Activated CD4-positive, alpha-beta T cell treated with anti-CD3 and anti-CD28 coated beads, Interleukin-2, amount 10 ng/mL, durations not matched to agents 7 days and 5 days (primary cell): ENCODE data around the gene RAD51. TPM values are rescaled to one million over a fixed set of nuclear protein-coding genes. Genes with fewer than 3 reads are reported as not detected.

Experiments
- CTCF ChIA-PET: fragments of 350-600 bp; sonication (Branson Sonifier 250); formaldehyde crosslinking; loops from one replicate; lab custom pipeline; 2021; ENCODE audit warnings: antibody characterized with exemption; lab: Charles Lee
- POLR2A ChIA-PET: fragments of 350-600 bp; sonication (Branson Sonifier 250); formaldehyde crosslinking; loops from one replicate; lab custom pipeline; 2021; ENCODE audit warnings: antibody characterized with exemption; lab: Charles Lee
- DNase-seq: peaks from one replicate; pipeline ENCODE4 v3.0.0-alpha.2; 2020
- H3K27ac Mint-ChIP-seq: one replicate; pipeline ENCODE4 v1.8.0; 2021; ENCODE audit warnings: mild to moderate bottlenecking, moderate library complexity, mixed read lengths
- H3K27me3 Mint-ChIP-seq: one replicate; pipeline ENCODE4 v1.8.0; 2021; ENCODE audit warnings: mixed read lengths
- H3K36me3 Mint-ChIP-seq: one replicate; pipeline ENCODE4 v1.8.0; 2021; ENCODE audit warnings: low read depth, mixed read lengths
- H3K4me1 Mint-ChIP-seq: one replicate; pipeline ENCODE4 v1.8.0; 2021; ENCODE audit warnings: mixed read lengths
- H3K4me3 Mint-ChIP-seq: one replicate; pipeline ENCODE4 v1.8.0; 2021; ENCODE audit warnings: mild to moderate bottlenecking, moderate library complexity, mixed read lengths
- H3K9me3 Mint-ChIP-seq: one replicate; pipeline ENCODE4 v1.8.0; 2021; ENCODE audit warnings: mixed read lengths
- total RNA-seq, 2 experiments: library from RNA; stranded (reverse); gene quantifications; one replicate each; pipeline ENCODE4 v1.2.3, GENCODE V29; 2021

The RAD51 gene
- total RNA-seq, 2 experiments from 2014 or later = 59.9 to 66.7 TPM

DNA sequence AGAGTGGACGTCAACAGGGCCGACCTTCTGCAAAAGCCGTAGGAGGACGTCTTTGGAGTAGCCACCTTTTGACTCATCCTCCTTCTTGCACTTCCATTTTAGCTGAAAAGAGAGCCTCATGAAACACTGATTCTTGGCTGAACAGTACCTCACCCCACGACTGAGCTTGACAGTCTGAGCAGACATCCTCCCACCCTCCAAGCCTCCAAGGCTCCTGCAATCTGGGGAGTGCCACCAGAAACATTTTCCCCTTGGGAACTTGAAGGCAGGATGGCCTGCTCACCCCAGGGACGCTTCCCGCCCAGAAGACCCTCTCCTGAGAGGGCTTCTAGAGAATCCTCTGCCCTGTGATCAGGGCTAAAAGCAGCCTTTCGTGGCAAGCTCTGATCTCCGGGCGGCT is 80.0 kb downstream of the RAD51 start:
- Mint-ChIP-seq H3K9me3 (no peaks in the 10 kb centered on the region), H3K27ac (no peak overlapping the region), H3K27me3 (no peaks in the 10 kb centered on the region), H3K4me3 (no peak overlapping the region), H3K4me1 (peaks cover 16% of the 10 kb centered on the region), H3K36me3 (peaks cover 23% of the 10 kb centered on the region)
- ChIA-PET POLR2A (no interaction called here), CTCF (interaction anchor here (0.6 to 3.9 kb wide), 5 partner anchors 8 to 42 kb away, joined by 3 to 16 read pairs (median 9); partner anchors contain the start of gene GCHFR)
- DNase-seq = no peak

DNA sequence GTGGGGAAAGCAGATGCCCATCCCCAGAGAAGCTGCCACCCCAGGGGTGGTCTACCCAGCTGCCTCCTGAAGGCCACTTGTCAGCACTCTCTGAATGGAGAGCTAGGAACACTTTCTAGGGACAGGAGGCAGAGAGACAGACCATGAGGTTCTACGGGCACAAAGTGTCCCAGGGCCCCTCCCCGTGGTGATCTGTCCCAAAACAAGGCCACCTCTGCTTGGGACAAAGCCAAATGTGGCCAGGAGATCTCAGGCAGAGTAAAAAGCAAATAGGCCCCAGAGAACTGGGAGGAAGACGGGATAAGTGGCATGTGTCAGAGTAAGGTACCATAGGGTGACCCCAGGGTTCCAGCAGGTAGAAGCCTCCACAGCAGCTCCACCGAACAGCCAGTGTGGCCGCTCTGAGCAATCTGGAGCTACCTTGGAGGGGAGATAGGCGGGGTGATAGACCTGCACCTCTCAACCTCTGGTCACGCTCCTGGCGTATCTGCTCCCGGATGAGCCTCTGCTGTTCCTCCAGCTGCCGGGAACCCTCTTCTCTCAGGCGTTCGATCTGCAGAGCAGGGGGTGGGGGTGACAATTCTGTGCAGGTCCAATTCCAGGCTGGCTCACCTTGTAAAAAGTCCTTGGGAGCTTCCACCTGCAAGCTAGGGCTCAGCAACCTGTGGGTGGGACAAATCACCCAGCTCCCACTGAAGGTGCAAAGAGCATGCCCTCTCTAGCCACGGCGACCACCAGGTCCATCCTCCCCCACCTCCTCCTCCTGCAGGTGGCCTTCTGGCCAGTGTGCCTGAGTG is 81.0 kb downstream of the RAD51 start:
- H3K27me3 Mint-ChIP-seq = no peaks in the 10 kb centered on the region
- no peak overlapping the region for H3K27ac Mint-ChIP-seq
- CTCF ChIA-PET = interaction anchor here (0.7 to 3.9 kb wide), 7 partner anchors 7 to 118 kb away, joined by 3 to 16 read pairs (median 7); partner anchors contain the start of genes GCHFR and VPS18
- no peak for DNase-seq
- no peaks in the 10 kb centered on the region for H3K9me3 Mint-ChIP-seq
- H3K36me3 Mint-ChIP-seq = peaks cover 20% of the 10 kb centered on the region
- H3K4me1 Mint-ChIP-seq = peaks cover 12% of the 10 kb centered on the region
- POLR2A ChIA-PET = interaction anchor here (0.6 to 1.3 kb wide), 2 partner anchors 10 to 11 kb away, joined by 4 to 6 read pairs; no protein-coding TSS in a partner anchor
- H3K4me3 Mint-ChIP-seq = no peak overlapping the region

DNA sequence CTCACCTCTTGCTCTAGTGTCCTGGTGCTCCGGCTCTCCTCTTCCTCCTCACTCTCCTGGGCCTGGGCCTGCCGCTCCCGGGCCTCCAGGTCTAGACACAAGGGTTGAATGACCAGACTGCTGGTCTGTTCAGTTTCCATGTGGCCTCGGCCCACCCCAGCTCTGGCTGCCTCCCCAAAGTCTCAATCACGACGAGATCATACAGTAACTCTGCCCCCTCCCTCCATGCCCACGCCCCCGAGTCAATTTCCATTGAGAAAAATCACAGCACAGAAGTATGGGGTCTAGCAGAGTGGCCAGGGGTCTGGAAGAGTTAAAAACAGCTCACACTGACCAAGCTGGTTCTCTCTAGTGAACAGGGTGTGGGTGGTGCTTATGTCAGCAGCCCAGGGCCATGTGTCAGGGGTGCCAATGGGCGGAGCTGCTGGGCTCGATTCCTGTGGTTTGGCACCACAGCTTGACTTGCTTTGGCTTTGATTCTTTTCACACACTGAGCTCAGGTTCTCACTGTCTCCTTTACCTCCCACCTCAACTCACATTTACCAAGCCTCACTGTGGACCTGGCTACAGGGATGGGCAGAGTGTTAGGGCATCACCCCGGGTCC is 81.7 kb downstream of the RAD51 start:
- POLR2A ChIA-PET = interaction anchor here (0.6 to 1.3 kb wide), 3 partner anchors 9 to 11 kb away, joined by 3 to 6 read pairs (median 4); no protein-coding TSS in a partner anchor
- Mint-ChIP-seq H3K9me3 (no peaks in the 10 kb centered on the region), H3K27me3 (no peaks in the 10 kb centered on the region), H3K36me3 (peaks cover 18% of the 10 kb centered on the region), H3K27ac (peak overlapping the region; percentile 72), H3K4me1 (peaks cover 12% of the 10 kb centered on the region), H3K4me3 (no peak overlapping the region)
- DNase-seq = peak; percentile 58
- CTCF ChIA-PET = interaction anchor here (0.7 to 2.2 kb wide), 7 partner anchors 10 to 117 kb away, joined by 3 to 9 read pairs (median 5); partner anchors contain the start of genes GCHFR and VPS18

Other genes with a start within 250 kb of the RAD51 start
- gene CHST14, start 224.2 kb upstream of the RAD51 start, total RNA-seq = 10 to 100 TPM; 14.3 to 14.6 TPM
- 10 to 100 TPM; 17.0 to 22.7 TPM for gene CCDC32, start 130.1 kb upstream of the RAD51 start, total RNA-seq
- 10 to 100 TPM in 1 of 2 experiments, 1 to 10 TPM in 1; 10.0 to 13.0 TPM for gene RPUSD2, start 125.9 kb upstream of the RAD51 start, total RNA-seq
- 10 to 100 TPM; 62.2 to 69.0 TPM for gene KNL1, start 100.9 kb upstream of the RAD51 start, total RNA-seq
- gene RMDN3, start 60.1 kb downstream of the RAD51 start, total RNA-seq = 10 to 100 TPM; 26.0 to 32.6 TPM
- gene GCHFR, start 68.9 kb downstream of the RAD51 start, total RNA-seq = 10 to 100 TPM; 33.9 to 35.5 TPM
- 1 to 10 TPM; 1.0 to 1.3 TPM for gene C15orf62, start 74.8 kb downstream of the RAD51 start, total RNA-seq
- 10 to 100 TPM; 31.1 to 32.2 TPM for gene ZFYVE19, start 111.9 kb downstream of the RAD51 start, total RNA-seq
- 10 to 100 TPM; 42.2 to 44.3 TPM for gene DNAJC17, start 112.3 kb downstream of the RAD51 start, total RNA-seq
- gene PPP1R14D, start 133.5 kb downstream of the RAD51 start, total RNA-seq = not detected
- gene SPINT1, start 148.9 kb downstream of the RAD51 start, total RNA-seq = 1 to 10 TPM; 1.7 to 2.9 TPM
- not detected for gene RHOV, start 179.1 kb downstream of the RAD51 start, total RNA-seq
- gene VPS18, start 199.3 kb downstream of the RAD51 start, total RNA-seq = 10 to 100 TPM; 16.2 to 16.6 TPM
- gene DLL4, start 234.2 kb downstream of the RAD51 start, total RNA-seq = not detected